ENCODE results near the gene HAPSTR1.

DNA sequence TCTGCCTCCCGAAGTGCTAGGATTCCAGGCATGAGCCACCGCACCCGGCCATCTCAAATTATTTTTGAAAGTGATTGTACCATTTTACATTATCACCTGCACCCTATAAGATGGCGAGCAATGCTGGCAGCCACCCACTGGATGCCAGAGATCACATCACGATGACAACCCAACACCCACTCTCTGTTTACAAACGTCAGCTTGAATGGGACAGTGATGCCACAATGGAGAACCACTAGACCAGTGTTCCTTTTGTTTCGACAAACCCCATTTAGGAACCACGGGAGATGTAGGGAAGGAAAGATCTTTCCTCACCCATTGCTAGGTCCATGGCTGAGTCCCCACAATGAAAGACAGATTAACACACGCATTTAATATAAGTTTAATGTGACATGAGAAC, 20.1 kb upstream of the HAPSTR1 start:
- TF ChIP-seq, protein P1, sequence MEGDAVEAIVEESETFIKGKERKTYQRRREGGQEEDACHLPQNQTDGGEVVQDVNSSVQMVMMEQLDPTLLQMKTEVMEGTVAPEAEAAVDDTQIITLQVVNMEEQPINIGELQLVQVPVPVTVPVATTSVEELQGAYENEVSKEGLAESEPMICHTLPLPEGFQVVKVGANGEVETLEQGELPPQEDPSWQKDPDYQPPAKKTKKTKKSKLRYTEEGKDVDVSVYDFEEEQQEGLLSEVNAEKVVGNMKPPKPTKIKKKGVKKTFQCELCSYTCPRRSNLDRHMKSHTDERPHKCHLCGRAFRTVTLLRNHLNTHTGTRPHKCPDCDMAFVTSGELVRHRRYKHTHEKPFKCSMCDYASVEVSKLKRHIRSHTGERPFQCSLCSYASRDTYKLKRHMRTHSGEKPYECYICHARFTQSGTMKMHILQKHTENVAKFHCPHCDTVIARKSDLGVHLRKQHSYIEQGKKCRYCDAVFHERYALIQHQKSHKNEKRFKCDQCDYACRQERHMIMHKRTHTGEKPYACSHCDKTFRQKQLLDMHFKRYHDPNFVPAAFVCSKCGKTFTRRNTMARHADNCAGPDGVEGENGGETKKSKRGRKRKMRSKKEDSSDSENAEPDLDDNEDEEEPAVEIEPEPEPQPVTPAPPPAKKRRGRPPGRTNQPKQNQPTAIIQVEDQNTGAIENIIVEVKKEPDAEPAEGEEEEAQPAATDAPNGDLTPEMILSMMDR (IDR thresholded peaks at IDR 0.05): no peak
- no peak for TF ChIP-seq POLR2A (IDR thresholded peaks at IDR 0.05)
